ENCODE data around the gene KDM4C.

Gene KDM4C

DNA sequence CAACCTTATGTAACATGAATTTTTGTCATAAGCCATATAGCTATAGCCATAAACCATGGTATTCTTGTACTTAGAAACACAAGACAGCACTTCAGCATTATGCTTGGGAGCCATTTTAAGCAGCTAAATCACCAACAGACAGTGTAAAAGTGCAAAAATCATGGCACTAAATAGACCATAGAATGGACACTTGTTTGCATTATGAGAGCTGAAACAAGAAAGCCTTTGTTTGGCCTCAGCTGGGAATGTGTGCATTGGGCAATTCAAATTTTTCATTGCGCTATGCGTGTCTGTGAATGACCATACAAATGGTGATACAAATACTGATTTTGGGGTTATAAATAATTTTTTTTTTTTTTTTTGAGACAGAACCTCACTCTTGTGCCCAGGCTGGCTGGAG lies 23.7 kb downstream of the KDM4C start:
- Histone ChIP-seq H4K20me1 (ENCODE audit: insufficient read depth, low read length) (no peaks in the 10 kb centered on the region), H3K4me1 (ENCODE audit: insufficient read depth, low read length, severe bottlenecking) (peaks cover 74% of the 10 kb centered on the region), H3K9ac (ENCODE audit: low read length) (no peak overlapping the region), H2AFZ (ENCODE audit: low read length) (no peak overlapping the region), H3K27ac (ENCODE audit: low read depth, low read length, poor library complexity, severe bottlenecking) (no peak overlapping the region), H3K36me3 (ENCODE audit: insufficient read depth, low read length) (no peaks in the 10 kb centered on the region), H3K27me3 (ENCODE audit: insufficient read depth, low read length) (no peaks in the 10 kb centered on the region), H3K79me2 (ENCODE audit: insufficient read depth, low read length) (peaks cover 82% of the 10 kb centered on the region), H3F3A (ENCODE audit: insufficient read depth, low read length) (no peaks in the 10 kb centered on the region), H3K9me2 (ENCODE audit: low read depth, low read length) (no peaks in the 10 kb centered on the region), H3K9me3 (ENCODE audit: low read length) (no peaks in the 10 kb centered on the region), H3K4me2 (ENCODE audit: low read length) (no peak overlapping the region), H3K4me3 (ENCODE audit: low read depth, low read length, poor library complexity, severe bottlenecking) (no peak overlapping the region)
- no peak for TF ChIP-seq EZH2 (IDR thresholded peaks at IDR 0.05; ENCODE audit: borderline replicate concordance, low read length)
- TF ChIP-seq, protein P1, sequence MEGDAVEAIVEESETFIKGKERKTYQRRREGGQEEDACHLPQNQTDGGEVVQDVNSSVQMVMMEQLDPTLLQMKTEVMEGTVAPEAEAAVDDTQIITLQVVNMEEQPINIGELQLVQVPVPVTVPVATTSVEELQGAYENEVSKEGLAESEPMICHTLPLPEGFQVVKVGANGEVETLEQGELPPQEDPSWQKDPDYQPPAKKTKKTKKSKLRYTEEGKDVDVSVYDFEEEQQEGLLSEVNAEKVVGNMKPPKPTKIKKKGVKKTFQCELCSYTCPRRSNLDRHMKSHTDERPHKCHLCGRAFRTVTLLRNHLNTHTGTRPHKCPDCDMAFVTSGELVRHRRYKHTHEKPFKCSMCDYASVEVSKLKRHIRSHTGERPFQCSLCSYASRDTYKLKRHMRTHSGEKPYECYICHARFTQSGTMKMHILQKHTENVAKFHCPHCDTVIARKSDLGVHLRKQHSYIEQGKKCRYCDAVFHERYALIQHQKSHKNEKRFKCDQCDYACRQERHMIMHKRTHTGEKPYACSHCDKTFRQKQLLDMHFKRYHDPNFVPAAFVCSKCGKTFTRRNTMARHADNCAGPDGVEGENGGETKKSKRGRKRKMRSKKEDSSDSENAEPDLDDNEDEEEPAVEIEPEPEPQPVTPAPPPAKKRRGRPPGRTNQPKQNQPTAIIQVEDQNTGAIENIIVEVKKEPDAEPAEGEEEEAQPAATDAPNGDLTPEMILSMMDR (IDR thresholded peaks at IDR 0.05; ENCODE audit: low read length), result no peak

DNA sequence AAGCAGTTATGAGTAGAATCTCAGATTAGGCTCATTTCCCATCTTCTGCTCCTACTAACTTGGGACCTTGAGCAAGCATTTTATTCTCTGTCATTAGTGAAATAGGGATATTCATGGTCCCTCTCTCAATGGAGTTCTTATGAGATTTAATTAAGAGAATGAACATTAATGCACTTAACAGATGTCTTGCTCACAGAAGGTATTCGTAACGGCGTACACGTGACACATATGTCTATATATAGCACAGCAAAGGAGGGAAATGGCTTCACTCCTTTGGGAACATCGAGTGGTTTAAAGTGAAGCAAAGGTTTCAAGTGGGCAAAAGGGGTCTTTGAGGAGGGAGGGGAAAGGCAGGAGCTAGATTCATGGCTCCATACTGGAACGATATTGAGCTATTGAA lies 24.6 kb downstream of the KDM4C start:
- peaks cover 84% of the 10 kb centered on the region for H3K79me2 ChIP-seq (ENCODE audit: insufficient read depth, low read length)
- no peak overlapping the region for H3K9ac ChIP-seq (ENCODE audit: low read length)
- no peaks in the 10 kb centered on the region for H3K9me3 ChIP-seq (ENCODE audit: low read length)
- no peak overlapping the region for H3K4me3 ChIP-seq (ENCODE audit: low read depth, low read length, poor library complexity, severe bottlenecking)
- no peaks in the 10 kb centered on the region for H3K9me2 ChIP-seq (ENCODE audit: low read depth, low read length)
- no peak overlapping the region for H2AFZ ChIP-seq (ENCODE audit: low read length)
- no peak overlapping the region; the same call in 1 of the 2 replicates for H3K4me2 ChIP-seq (ENCODE audit: low read length)
- H3F3A ChIP-seq (ENCODE audit: insufficient read depth, low read length), result no peaks in the 10 kb centered on the region
- H3K36me3 ChIP-seq (ENCODE audit: insufficient read depth, low read length), result no peaks in the 10 kb centered on the region
- peaks cover 66% of the 10 kb centered on the region for H3K4me1 ChIP-seq (ENCODE audit: insufficient read depth, low read length, severe bottlenecking)
- H3K27ac ChIP-seq (ENCODE audit: low read depth, low read length, poor library complexity, severe bottlenecking), result no peak overlapping the region
- no peak for TF ChIP-seq EZH2 (IDR thresholded peaks at IDR 0.05; ENCODE audit: borderline replicate concordance, low read length)
- TF ChIP-seq, protein P1 (IDR thresholded peaks at IDR 0.05; ENCODE audit: low read length), result no peak
- no peaks in the 10 kb centered on the region for H4K20me1 ChIP-seq (ENCODE audit: insufficient read depth, low read length)
- no peaks in the 10 kb centered on the region for H3K27me3 ChIP-seq (ENCODE audit: insufficient read depth, low read length)

DNA sequence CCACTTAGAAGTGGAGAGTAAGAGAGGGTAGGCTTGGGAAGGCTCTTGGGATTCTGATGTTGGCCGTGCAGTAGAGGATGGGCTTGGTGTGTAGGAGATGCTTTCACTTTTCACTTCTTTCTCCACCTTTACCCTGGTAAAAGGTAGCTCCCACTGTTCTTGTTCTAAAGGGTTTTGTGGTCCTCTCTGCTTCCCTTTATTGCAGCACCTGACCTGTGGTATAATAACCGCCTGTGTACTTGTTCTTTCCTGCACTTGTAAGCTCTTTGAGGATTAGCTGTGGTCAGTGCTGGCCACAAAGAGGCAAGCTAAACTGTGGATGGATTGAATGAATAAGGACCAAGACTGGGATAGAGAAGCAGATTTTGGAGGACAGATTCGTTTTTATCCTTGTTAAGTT lies 25.2 kb downstream of the KDM4C start:
- H3K9me2 ChIP-seq (ENCODE audit: low read depth, low read length), result no peaks in the 10 kb centered on the region
- no peak overlapping the region for H2AFZ ChIP-seq (ENCODE audit: low read length)
- H3K4me1 ChIP-seq (ENCODE audit: insufficient read depth, low read length, severe bottlenecking), result peaks cover 59% of the 10 kb centered on the region
- no peak overlapping the region for H3K27ac ChIP-seq (ENCODE audit: low read depth, low read length, poor library complexity, severe bottlenecking)
- TF ChIP-seq, protein P1 (IDR thresholded peaks at IDR 0.05; ENCODE audit: low read length), result no peak
- TF ChIP-seq EZH2 (IDR thresholded peaks at IDR 0.05; ENCODE audit: borderline replicate concordance, low read length), result no peak
- H3K9ac ChIP-seq (ENCODE audit: low read length), result no peak overlapping the region
- H4K20me1 ChIP-seq (ENCODE audit: insufficient read depth, low read length), result no peaks in the 10 kb centered on the region
- H3K4me3 ChIP-seq (ENCODE audit: low read depth, low read length, poor library complexity, severe bottlenecking), result no peak overlapping the region
- H3F3A ChIP-seq (ENCODE audit: insufficient read depth, low read length), result no peaks in the 10 kb centered on the region
- H3K9me3 ChIP-seq (ENCODE audit: low read length), result no peaks in the 10 kb centered on the region
- H3K36me3 ChIP-seq (ENCODE audit: insufficient read depth, low read length), result no peaks in the 10 kb centered on the region
- no peak overlapping the region; the same call in 1 of the 2 replicates for H3K4me2 ChIP-seq (ENCODE audit: low read length)
- no peaks in the 10 kb centered on the region for H3K27me3 ChIP-seq (ENCODE audit: insufficient read depth, low read length)
- H3K79me2 ChIP-seq (ENCODE audit: insufficient read depth, low read length), result peaks cover 85% of the 10 kb centered on the region
